A673 (cell line): Measurements from ENCODE around the gene NDUFA9. TPM values are rescaled to one million over a fixed set of nuclear protein-coding genes. Genes with fewer than 3 reads are reported as not detected.
A peak's percentile ranks its signal among the peaks of the same experiment; 100 is the strongest.

Experiments
- Bru-seq: library from RNA; stranded (reverse); fragments of 400-500 nt; gene quantifications from one replicate; lab custom pipeline; 2021; lab: Mats Ljungman, UMichigan
- BruChase-seq, 2 experiments: library from RNA; stranded (reverse); fragments of 400-500 nt; gene quantifications; one replicate each; lab custom pipeline; 2021; lab: Mats Ljungman, UMichigan
- BruUV-seq: library from RNA; stranded (reverse); fragments of 400-500 nt; replicated peaks from 2 replicates; lab custom pipeline; 2021; lab: Mats Ljungman, UMichigan
- CTCF ChIA-PET: fragments of 300-600 bp; sonication (Branson Sonifier 250); formaldehyde crosslinking; loops from one replicate; lab custom pipeline; 2022; ENCODE audit warnings: antibody characterized with exemption; lab: Charles Lee
- POLR2A ChIA-PET: fragments of 300-600 bp; sonication (Branson Sonifier 250); formaldehyde crosslinking; loops from one replicate; lab custom pipeline; 2022; ENCODE audit warnings: antibody characterized with exemption; ENCODE audit not compliant: low non-redundant PET; lab: Charles Lee
- DNase-seq: peaks from one replicate; pipeline ENCODE4 v3.0.0-alpha.2; 2015; ENCODE audit warnings: low spot score
- H3K27ac ChIP-seq: fragments of 200-600 bp; sonication (generic); 2 replicates; pipeline ENCODE4 v1.5.1; 2016; ENCODE audit warnings: mixed run types, low read depth, mild to moderate bottlenecking, mixed read lengths, antibody characterized with exemption, low read length; ENCODE audit not compliant: poor library complexity, severe bottlenecking
- H3K27me3 ChIP-seq: fragments of 200-600 bp; sonication (generic); replicated peaks from 2 replicates; pipeline ENCODE4 v1.6.1; 2017; ENCODE audit warnings: mixed run types, low read depth, mild to moderate bottlenecking, mixed read lengths, antibody characterized with exemption, low read length; ENCODE audit not compliant: insufficient read depth, poor library complexity
- H3K36me3 ChIP-seq: fragments of 200-600 bp; sonication (generic); 2 replicates; pipeline ENCODE4 v1.6.1; 2016; ENCODE audit warnings: mixed run types, mild to moderate bottlenecking, mixed read lengths, antibody characterized with exemption, low read length; ENCODE audit not compliant: insufficient read depth, poor library complexity, severe bottlenecking
- H3K4me1 ChIP-seq: fragments of 200-600 bp; sonication (generic); 2 replicates; pipeline ENCODE4 v1.6.1; 2017; ENCODE audit warnings: mixed run types, mild to moderate bottlenecking, mixed read lengths, antibody characterized with exemption, low read length; ENCODE audit not compliant: insufficient read depth, poor library complexity, severe bottlenecking
- H3K4me3 ChIP-seq: fragments of 200-600 bp; sonication (generic); 2 replicates; pipeline ENCODE4 v1.5.1; 2016; ENCODE audit warnings: low read depth, mixed run types, mild to moderate bottlenecking, mixed read lengths, low read length; ENCODE audit not compliant: poor library complexity, severe bottlenecking
- H3K9me3 ChIP-seq: fragments of 200-600 bp; sonication (generic); 2 replicates; pipeline ENCODE4 v1.6.1; 2016; ENCODE audit warnings: mixed run types, low read depth, mild to moderate bottlenecking, mixed read lengths, antibody characterized with exemption, low read length; ENCODE audit not compliant: poor library complexity, severe bottlenecking
- CTCF ChIP-seq: fragments of 300-800, 200-600 bp; sonication (generic); conservative IDR thresholded peaks from 2 replicates; pipeline ENCODE4 v1.5.1; 2017; ENCODE audit warnings: low read depth, mild to moderate bottlenecking, antibody characterized with exemption, low read length, moderate library complexity, mixed read lengths
- EZH2 ChIP-seq: fragments of 200-600 bp; sonication (generic); IDR thresholded peaks from 2 replicates; pipeline ENCODE4 v1.6.1; 2017; ENCODE audit warnings: borderline replicate concordance, low read depth, mild to moderate bottlenecking, mixed read lengths, antibody characterized with exemption, low read length; ENCODE audit not compliant: poor library complexity, severe bottlenecking
- intact Hi-C: fragments of 100-400 bp; cut with micrococcal nuclease; formaldehyde crosslinking; loops from one replicate; pipeline ENCODE4 v1.10.0; 2022; ENCODE audit not compliant: unreplicated experiment
- long read RNA-seq: library from polyadenylated mRNA; stranded (forward); transcript quantifications from one replicate; pipeline ENCODE4 v2.0.0, GENCODE V29; 2022
- total RNA-seq: library from RNA; stranded (reverse); gene quantifications from 2 replicates; pipeline ENCODE4 v1.2.3, GENCODE V29; 2021

NDUFA9 gene
- 181 and 199 TPM in 2 replicates for total RNA-seq
- percentile 69 among the genes with signal in this experiment for Bru-seq, nascent RNA
- percentile 85 among the genes with signal in this experiment for BruChase-seq, experiment 1, labeled RNA remaining after a 2-hour chase
- BruChase-seq, experiment 2, labeled RNA remaining after a 6-hour chase, result percentile 84 among the genes with signal in this experiment
- long read RNA-seq, full-length matches to known transcripts, result 364 of 382 reads
- long read RNA-seq, partial matches to known transcripts, result 6 of 382 reads
- long read RNA-seq, other reads (novel, unspliced or antisense), result 12 of 382 reads

GRCh38 chr12:4648501-4649357 lies at the start of gene NDUFA9, which contains the start of gene AKAP3:
TSS of gene NDUFA9 (plus strand) at chr12:4649114. CDS start at chr12:4649127, 13 bp downstream.
TSS of gene AKAP3 (minus strand) at chr12:4649051. CDS start at chr12:4638196, 10,855 bp downstream.
- peak within 1 kb of the TSS; percentile 89 for H3K4me3 ChIP-seq
- peak; percentile 88 for DNase-seq
- TF ChIP-seq CTCF, result no peak
- TF ChIP-seq EZH2, result no peak
- peaks cover 21% of the 10 kb centered on the region for H3K27me3 ChIP-seq
- H3K36me3 ChIP-seq, result no peaks in the 10 kb centered on the region
- H3K4me1 ChIP-seq, result peaks cover 14% of the 10 kb centered on the region
- H3K27ac ChIP-seq, result peak within 1 kb of the TSS; percentile 83
- no peaks in the 10 kb centered on the region for H3K9me3 ChIP-seq
- POLR2A ChIA-PET, result interaction anchor here (0.6 kb wide), 1 partner anchor 1871 kb away, joined by 3 read pairs; no protein-coding TSS in a partner anchor
- BruUV-seq, result TSS peak; percentile 97
- intact Hi-C loops, result no loop called here
- CTCF ChIA-PET, result interaction anchor here (0.5 kb wide), 1 partner anchor 1836 kb away, joined by 3 read pairs; no protein-coding TSS in a partner anchor

GRCh38 chr12:4603421-4603820 lies 45.5 kb upstream of the NDUFA9 start:
- no TSS peak for BruUV-seq
- H3K27ac ChIP-seq, result no peak overlapping the region
- DNase-seq, result no peak
- ChIA-PET CTCF (no interaction called here), POLR2A (no interaction called here)
- H3K36me3 ChIP-seq, result no peaks in the 10 kb centered on the region
- peaks cover 5% of the 10 kb centered on the region for H3K4me1 ChIP-seq
- H3K27me3 ChIP-seq, result peaks cover 29% of the 10 kb centered on the region
- H3K9me3 ChIP-seq, result no peaks in the 10 kb centered on the region
- TF ChIP-seq CTCF (no peak), EZH2 (no peak)
- H3K4me3 ChIP-seq, result no peak overlapping the region
- intact Hi-C loops, result no loop called here

- Histone ChIP-seq H3K27ac (no peak overlapping the region), H3K27me3 (peaks cover 29% of the 10 kb centered on the region), H3K4me3 (no peak overlapping the region), H3K4me1 (peaks cover 5% of the 10 kb centered on the region), H3K36me3 (no peaks in the 10 kb centered on the region), H3K9me3 (no peaks in the 10 kb centered on the region)
- no peak for DNase-seq
- POLR2A ChIA-PET, result no interaction called here
- no peak for TF ChIP-seq CTCF
- no peak for TF ChIP-seq EZH2
- no TSS peak for BruUV-seq
- CTCF ChIA-PET, result no interaction called here
- intact Hi-C loops, result no loop called here
Measured at GRCh38 chr12:4603946-4604345, 45.0 kb upstream of the NDUFA9 start.
